ENCODE measurements around the gene RAPGEF2. TPM values are rescaled to one million over a fixed set of nuclear protein-coding genes. Genes with fewer than 3 reads are reported as not detected.

RAPGEF2 gene
- total and polyA plus RNA-seq, 2 of the 8 experiments (the other 6 are each of a cell fraction or from before 2014, with no cell fraction given): 24.4 to 48.6 TPM

DNA sequence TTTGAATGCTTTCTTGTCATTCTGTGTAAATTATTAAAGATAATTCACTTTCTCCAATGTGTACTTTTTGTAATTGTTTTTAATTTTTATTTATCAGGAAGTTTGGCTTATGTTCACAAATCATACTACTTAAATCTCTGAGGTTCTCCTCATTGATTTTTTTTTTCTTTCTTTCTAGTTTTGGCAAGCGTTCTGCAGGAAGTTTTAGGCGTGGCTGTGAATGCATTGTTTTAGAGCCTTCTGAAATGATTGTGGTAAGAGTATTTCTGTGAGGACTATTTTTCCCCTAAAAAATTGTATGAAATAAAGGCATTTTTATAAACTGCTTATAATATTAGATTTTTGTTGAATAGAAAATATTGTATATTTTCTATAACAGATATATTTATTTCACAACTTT lies 135.8 kb downstream of the RAPGEF2 start:
- Histone ChIP-seq H4K91ac (replicated peaks; ENCODE audit: insufficient read length, low read length) (no peak overlapping the region), H3K4me2 (ENCODE audit: insufficient read depth in 1 of 2, low read depth in 2 of 2, low read length in 2 of 2) (no peak overlapping the region), H3K23me2 (ENCODE audit: low read depth, low read length) (no peaks in the 10 kb centered on the region), H2BK12ac (ENCODE audit: low read depth, low read length) (no peak overlapping the region), H2BK120ac (replicated peaks; ENCODE audit: low read depth, low read length) (no peak overlapping the region), H3K56ac (replicated peaks; ENCODE audit: insufficient read length, low read depth, low read length) (no peak overlapping the region), H2AK5ac (ENCODE audit: low read depth, low read length) (no peak overlapping the region), H2BK5ac (ENCODE audit: low read depth, low read length) (no peak overlapping the region), H3K9ac (replicated peaks in 1 of 4; ENCODE audit: extremely low read depth in 1 of 4, low read depth in 3 of 4, low read length in 3 of 4) (no peak overlapping the region), H3K4ac (replicated peaks; ENCODE audit: insufficient read length, low read depth, low read length) (no peak overlapping the region), H3K9me3 (ENCODE audit: insufficient read depth in 2 of 2, low read depth in 1 of 2, low read length in 1 of 2) (no peaks in the 10 kb centered on the region), H3K23ac (ENCODE audit: insufficient read length) (no peak overlapping the region), H4K5ac (ENCODE audit: insufficient read length, low read depth, low read length) (no peak overlapping the region), H3K18ac (ENCODE audit: extremely low read depth, low read length) (no peak overlapping the region), H3K4me3 (ENCODE audit: extremely low read depth in 1 of 4, insufficient read depth in 2 of 4, low read depth in 3 of 4, low read length in 4 of 4) (no peak overlapping the region), H3K14ac (ENCODE audit: insufficient read length) (no peak overlapping the region), H2BK15ac (ENCODE audit: low read length) (no peak overlapping the region), H2BK20ac (ENCODE audit: low read length) (no peak overlapping the region), H4K20me1 (replicated peaks in 1 of 2; ENCODE audit: control insufficient read depth in 1 of 2, insufficient read depth in 2 of 2, low read length in 2 of 2) (no peaks in the 10 kb centered on the region), H3K27ac (ENCODE audit: low read depth, low read length) (no peak overlapping the region), H3K79me1 (ENCODE audit: low read depth, low read length) (no peaks in the 10 kb centered on the region), H4K8ac (ENCODE audit: extremely low read depth, insufficient read depth, low read length) (no peak overlapping the region), H3K36me3 (ENCODE audit: control insufficient read depth in 2 of 4, insufficient read depth in 4 of 4, low read length in 3 of 4) (no peaks in the 10 kb centered on the region), H3K27me3 (replicated peaks in 1 of 4; ENCODE audit: control insufficient read depth in 3 of 4, extremely low read depth in 1 of 4, insufficient read depth in 3 of 4, low read length in 3 of 4) (no peaks in the 10 kb centered on the region), H2AFZ (ENCODE audit: low read length) (no peak overlapping the region), H3K4me1 (replicated peaks in 1 of 4; ENCODE audit: control insufficient read depth in 3 of 4, insufficient read depth in 4 of 4, low read length in 3 of 4) (peaks cover 0 to 2% (median 0%) of the 10 kb centered on the region in 4 experiments; a peak in 2 of 7 replicates), H3K79me2 (ENCODE audit: control insufficient read depth in 1 of 2, insufficient read depth in 2 of 2, low read length in 2 of 2) (peaks cover 0 to 27% of the 10 kb centered on the region in 2 experiments; a peak in 2 of 4 replicates)
- FAIRE-seq (no peak), DNase-seq (ENCODE audit: low read depth in 1 of 2, low spot score in 2 of 2) (no peak)
- 89% methylated on average over 2 of the region's 2 CpGs; no CpG with 5 or more reads in 1 of the 2 experiments for WGBS, 2 experiments (ENCODE audit: extremely low coverage in 1 of 2, insufficient coverage in 1 of 2, insufficient read length in 1 of 2, insufficient replicate concordance in 2 of 2, low coverage in 1 of 2, low lambda C conversion rate in 2 of 2, missing lambda C conversion rate in 1 of 2)
- POLR2A ChIA-PET (ENCODE audit: partially characterized antibody): no interaction called here
- CTCF ChIA-PET (ENCODE audit: partially characterized antibody): interaction anchor here (0.7 to 1.9 kb wide), 3 partner anchors 10 to 743 kb away, joined by 3 to 5 read pairs (median 4); no protein-coding TSS in a partner anchor
- TF ChIP-seq JUND (IDR thresholded peaks at IDR 0.05; ENCODE audit: low read length) (no peak), EP300 (IDR thresholded peaks at IDR 0.05; ENCODE audit: borderline replicate concordance in 1 of 2, low read depth in 2 of 2, low read length in 2 of 2) (no peak), CTBP2 (IDR thresholded peaks at IDR 0.05; ENCODE audit: borderline replicate concordance, insufficient read depth, insufficient read length, low read length) (no peak), KDM1A (IDR thresholded peaks at IDR 0.05; ENCODE audit: borderline replicate concordance, low read length) (no peak), SIX5 (IDR thresholded peaks at IDR 0.05; ENCODE audit: low read depth, low read length) (no peak), TEAD4 (IDR thresholded peaks at IDR 0.05; ENCODE audit: low read depth, low read length) (no peak), RNF2 (IDR thresholded peaks at IDR 0.05; ENCODE audit: borderline replicate concordance, low read depth, low read length, missing control alignments, poor library complexity, severe bottlenecking) (no peak), JUN (IDR thresholded peaks at IDR 0.05; ENCODE audit: low read depth, low read length) (no peak), SP2 (IDR thresholded peaks at IDR 0.05; ENCODE audit: low read length) (no peak), TCF12 (IDR thresholded peaks at IDR 0.05; ENCODE audit: low read depth, low read length) (no peak), EZH2 (IDR thresholded peaks at IDR 0.05; ENCODE audit: low read depth, low read length, severe bottlenecking) (no peak), SIN3A (conservative IDR thresholded peaks at IDR 0.05 in 1 of 2, IDR thresholded peaks at IDR 0.05 in 1 of 2; ENCODE audit: low read depth in 1 of 2, low read length in 2 of 2) (no peak), MAFK (IDR thresholded peaks at IDR 0.05; ENCODE audit: low read depth, low read length) (no peak), KDM5A (IDR thresholded peaks at IDR 0.05; ENCODE audit: low read length) (no peak)

Measured in H1 (cell line).